GM21717 (cell line): ENCODE measurements around the gene EPS15.
"Not testable (repeated sequence)": the region's sequence is repeated elsewhere in the genome, so short reads cannot be mapped to it uniquely, and the experiment has no call there.

Experiments used
- ATAC-seq: cut with Tn5 transposase; IDR thresholded peaks from one replicate; pipeline ENCODE4 v1.9.1; 2021; ENCODE audit warnings: mild to moderate bottlenecking, moderate library complexity; ENCODE audit not compliant: unreplicated experiment

EPS15 gene

GRCh38 chr1:51474832-51475620, 44.0 kb downstream of the EPS15 start:
- ATAC-seq = not testable (repeated sequence)

GRCh38 chr1:51473331-51474115, 45.5 kb downstream of the EPS15 start:
- ATAC-seq = no peak

- no peak for ATAC-seq
Observed at GRCh38 chr1:51472359-51472758, 46.7 kb downstream of the EPS15 start.

GRCh38 chr1:51469518-51469917, 49.5 kb downstream of the EPS15 start:
- no peak for ATAC-seq

GRCh38 chr1:51464828-51465227, 54.2 kb downstream of the EPS15 start:
- ATAC-seq = no peak

GRCh38 chr1:51463561-51463960, 55.5 kb downstream of the EPS15 start:
- ATAC-seq = no peak

- not testable (repeated sequence) for ATAC-seq
Observed at GRCh38 chr1:51462289-51462688, 56.8 kb downstream of the EPS15 start.

- no peak for ATAC-seq
Observed at GRCh38 chr1:51454554-51454953, 64.5 kb downstream of the EPS15 start.

- no peak for ATAC-seq
Observed at GRCh38 chr1:51453010-51453409, 66.1 kb downstream of the EPS15 start.

- ATAC-seq = not testable (repeated sequence)
Observed at GRCh38 chr1:51448844-51449454, 70.1 kb downstream of the EPS15 start.

- ATAC-seq = no peak
Observed at GRCh38 chr1:51445351-51446090, 73.5 kb downstream of the EPS15 start.

GRCh38 chr1:51444534-51445192, 74.4 kb downstream of the EPS15 start:
- ATAC-seq = no peak

- peak; percentile 44 for ATAC-seq
Observed at GRCh38 chr1:51444096-51444495, 75.0 kb downstream of the EPS15 start.

- ATAC-seq = no peak
Observed at GRCh38 chr1:51443555-51443954, 75.5 kb downstream of the EPS15 start.

- ATAC-seq = no peak
Observed at GRCh38 chr1:51442616-51443015, 76.5 kb downstream of the EPS15 start.

- ATAC-seq = no peak
Observed at GRCh38 chr1:51442198-51442597, 76.9 kb downstream of the EPS15 start.

GRCh38 chr1:51439895-51440294, 79.2 kb downstream of the EPS15 start:
- no peak for ATAC-seq

GRCh38 chr1:51439053-51439452, 80.0 kb downstream of the EPS15 start:
- ATAC-seq = no peak

- not testable (repeated sequence) for ATAC-seq
Observed at GRCh38 chr1:51437391-51437790, 81.7 kb downstream of the EPS15 start.

GRCh38 chr1:51435878-51436277, 83.2 kb downstream of the EPS15 start:
- no peak for ATAC-seq
